Measurements from ENCODE around the gene PPP2R2B.

- no peak for TF ChIP-seq CTCF (IDR thresholded peaks at IDR 0.05)
- no peak for TF ChIP-seq POLR2A (IDR thresholded peaks at IDR 0.05)
These were observed 84.1 kb downstream of the PPP2R2B start for GRCh38 chr5:146794326-146795029.

Measured in Peyer's patch (tissue), 4 donors.